Measurements from ENCODE around the gene ARFGAP1.
A peak's percentile ranks its signal among the peaks of the same experiment; 100 is the strongest.

ARFGAP1 gene

GRCh38 chr20:63280929-63281545, 8.4 kb downstream of the ARFGAP1 start:
- DNase-seq, result peak; percentile 16

- peak; percentile 36 for DNase-seq
Measured at GRCh38 chr20:63281742-63282665, 9.4 kb downstream of the ARFGAP1 start.

GRCh38 chr20:63282946-63283345, 10.3 kb downstream of the ARFGAP1 start:
- DNase-seq, result no peak

GRCh38 chr20:63283397-63284082, 10.9 kb downstream of the ARFGAP1 start:
- no peak for DNase-seq

- no peak for DNase-seq
Measured at GRCh38 chr20:63284083-63284440, 11.4 kb downstream of the ARFGAP1 start.

- peak; percentile 22 for DNase-seq
Measured at GRCh38 chr20:63284544-63284949, 11.9 kb downstream of the ARFGAP1 start.

- DNase-seq, result peak; percentile 17
Measured at GRCh38 chr20:63284981-63285524, 12.4 kb downstream of the ARFGAP1 start.

- peak; percentile 21 for DNase-seq
Measured at GRCh38 chr20:63285636-63286615, 13.3 kb downstream of the ARFGAP1 start.

GRCh38 chr20:63286781-63287696, 14.4 kb downstream of the ARFGAP1 start:
- peak; percentile 26 for DNase-seq

GRCh38 chr20:63287697-63288580, 15.3 kb downstream of the ARFGAP1 start:
- DNase-seq, result peak; percentile 37

- no peak for DNase-seq
Measured at GRCh38 chr20:63288581-63289251, 16.1 kb downstream of the ARFGAP1 start.

- no peak for DNase-seq
Measured at GRCh38 chr20:63289311-63290135, 16.9 kb downstream of the ARFGAP1 start.

GRCh38 chr20:63290136-63290676, 17.6 kb downstream of the ARFGAP1 start:
- no peak for DNase-seq

GRCh38 chr20:63290677-63291472, 18.3 kb downstream of the ARFGAP1 start:
- DNase-seq, result no peak

- DNase-seq, result no peak
Measured at GRCh38 chr20:63291811-63292210, 19.2 kb downstream of the ARFGAP1 start.

GRCh38 chr20:63292292-63292701, 19.7 kb downstream of the ARFGAP1 start:
- no peak for DNase-seq

GRCh38 chr20:63292904-63293303, 20.3 kb downstream of the ARFGAP1 start, which contains the start of gene COL20A1:
Gene COL20A1 (plus strand): TSS chr20:63293186. CDS start chr20:63295108, 1,922 bp downstream.
- DNase-seq, result no peak

All from femur (tissue), 1 donor.